Measurements from ENCODE around the gene SFT2D3. TPM values are rescaled to one million over a fixed set of nuclear protein-coding genes. Genes with fewer than 3 reads are reported as not detected.

Gene SFT2D3
- total RNA-seq, 1 donor from 2014 or later: 2.9 TPM

- no peak for TF ChIP-seq CTCF (IDR thresholded peaks at IDR 0.05; ENCODE audit: borderline replicate concordance)
- Histone ChIP-seq H3K27ac (replicated peaks) (no peak overlapping the region), H3K4me3 (no peak overlapping the region), H3K4me1 (peaks cover 36% of the 10 kb centered on the region), H3K9me3 (replicated peaks) (no peaks in the 10 kb centered on the region), H3K36me3 (peaks cover 49% of the 10 kb centered on the region), H3K27me3 (ENCODE audit: low read depth) (no peaks in the 10 kb centered on the region)
- intact Hi-C loops (cut with micrococcal nuclease): no loop called here
- DNase-seq: no peak
These were observed 11.7 kb downstream of the SFT2D3 start for GRCh38 chr2:127712999-127713398.

- Histone ChIP-seq H3K4me1 (peaks cover 30% of the 10 kb centered on the region), H3K4me3 (no peak overlapping the region), H3K36me3 (peaks cover 48% of the 10 kb centered on the region), H3K27ac (replicated peaks) (no peak overlapping the region), H3K9me3 (replicated peaks) (no peaks in the 10 kb centered on the region), H3K27me3 (ENCODE audit: low read depth) (no peaks in the 10 kb centered on the region)
- no peak for TF ChIP-seq CTCF (IDR thresholded peaks at IDR 0.05; ENCODE audit: borderline replicate concordance)
- intact Hi-C loops (cut with micrococcal nuclease): no loop called here
- no peak for DNase-seq
These were observed 12.3 kb downstream of the SFT2D3 start for GRCh38 chr2:127713562-127713961.

- no peak for TF ChIP-seq CTCF (IDR thresholded peaks at IDR 0.05; ENCODE audit: borderline replicate concordance)
- Histone ChIP-seq H3K4me3 (no peak overlapping the region), H3K27me3 (ENCODE audit: low read depth) (no peaks in the 10 kb centered on the region), H3K27ac (replicated peaks) (no peak overlapping the region), H3K36me3 (peaks cover 53% of the 10 kb centered on the region), H3K9me3 (replicated peaks) (no peaks in the 10 kb centered on the region), H3K4me1 (peaks cover 22% of the 10 kb centered on the region)
- no peak for DNase-seq
- intact Hi-C loops (cut with micrococcal nuclease): no loop called here
These were observed 14.6 kb downstream of the SFT2D3 start for GRCh38 chr2:127715778-127716449.

GRCh38 chr2:127718271-127718670, 17.0 kb downstream of the SFT2D3 start:
- peaks cover 66% of the 10 kb centered on the region for H3K36me3 ChIP-seq

More at GRCh38 chr2:127718271-127718670, 17.0 kb downstream of the SFT2D3 start:
- DNase-seq: no peak
- Histone ChIP-seq H3K4me1 (peaks cover 43% of the 10 kb centered on the region), H3K4me3 (no peak overlapping the region), H3K9me3 (replicated peaks) (no peaks in the 10 kb centered on the region), H3K27ac (replicated peaks) (no peak overlapping the region), H3K27me3 (ENCODE audit: low read depth) (no peaks in the 10 kb centered on the region)
- intact Hi-C loops (cut with micrococcal nuclease): no loop called here
- no peak for TF ChIP-seq CTCF (IDR thresholded peaks at IDR 0.05; ENCODE audit: borderline replicate concordance)
